DND-41 (cell line): Measurements from ENCODE around the gene CELSR1.

Source experiments
- EZH2 ChIP-seq: IDR thresholded peaks from 3 replicates; pipeline ENCODE4 v1.6.1; 2012; ENCODE audit warnings: borderline replicate concordance, low read depth, mild to moderate bottlenecking, moderate library complexity, low read length, inconsistent platforms; ENCODE audit not compliant: severe bottlenecking
- TF ChIP-seq, protein P1 (sequence below): IDR thresholded peaks from 2 replicates; pipeline ENCODE4 v1.5.1; 2012; ENCODE audit warnings: borderline replicate concordance, low read length, moderate library complexity, mild to moderate bottlenecking; ENCODE audit not compliant: poor library complexity, severe bottlenecking; ENCODE audit errors: extremely low read depth

DNA sequence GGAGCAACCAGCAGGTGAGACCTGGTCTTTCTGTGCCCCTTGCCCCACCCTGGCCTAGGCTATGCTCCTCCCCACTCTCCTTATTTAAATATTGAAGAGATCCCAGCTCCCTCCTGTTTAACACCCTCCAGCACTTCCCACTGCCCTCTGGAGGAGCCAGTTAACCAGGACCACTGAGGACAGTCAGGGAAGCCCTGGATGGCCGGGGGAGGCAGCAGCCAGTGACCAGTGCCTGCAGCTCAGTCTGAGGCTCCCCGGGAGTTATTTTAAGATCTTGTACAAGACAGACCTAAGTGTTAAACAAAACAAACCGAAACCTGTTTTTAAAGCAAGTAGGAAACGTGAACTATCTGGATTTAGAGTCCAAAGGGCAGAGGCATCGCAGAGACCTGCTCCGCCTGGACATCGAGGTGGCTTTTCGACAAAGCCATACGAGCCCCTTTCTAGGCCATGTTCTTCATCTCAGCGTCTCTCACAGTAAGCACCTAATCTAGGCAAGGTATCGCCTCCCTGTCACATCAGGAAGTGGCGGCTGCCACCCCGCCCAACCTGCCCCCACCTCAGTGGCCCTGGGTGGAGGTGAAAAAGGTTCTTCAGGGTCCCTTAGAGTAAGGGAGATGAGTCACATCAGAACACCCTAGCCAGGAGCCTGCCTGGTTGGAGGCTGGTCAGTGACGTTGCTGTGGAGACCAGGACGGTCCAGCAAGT lies 166.7 kb downstream of the CELSR1 start:
- TF ChIP-seq, protein P1, sequence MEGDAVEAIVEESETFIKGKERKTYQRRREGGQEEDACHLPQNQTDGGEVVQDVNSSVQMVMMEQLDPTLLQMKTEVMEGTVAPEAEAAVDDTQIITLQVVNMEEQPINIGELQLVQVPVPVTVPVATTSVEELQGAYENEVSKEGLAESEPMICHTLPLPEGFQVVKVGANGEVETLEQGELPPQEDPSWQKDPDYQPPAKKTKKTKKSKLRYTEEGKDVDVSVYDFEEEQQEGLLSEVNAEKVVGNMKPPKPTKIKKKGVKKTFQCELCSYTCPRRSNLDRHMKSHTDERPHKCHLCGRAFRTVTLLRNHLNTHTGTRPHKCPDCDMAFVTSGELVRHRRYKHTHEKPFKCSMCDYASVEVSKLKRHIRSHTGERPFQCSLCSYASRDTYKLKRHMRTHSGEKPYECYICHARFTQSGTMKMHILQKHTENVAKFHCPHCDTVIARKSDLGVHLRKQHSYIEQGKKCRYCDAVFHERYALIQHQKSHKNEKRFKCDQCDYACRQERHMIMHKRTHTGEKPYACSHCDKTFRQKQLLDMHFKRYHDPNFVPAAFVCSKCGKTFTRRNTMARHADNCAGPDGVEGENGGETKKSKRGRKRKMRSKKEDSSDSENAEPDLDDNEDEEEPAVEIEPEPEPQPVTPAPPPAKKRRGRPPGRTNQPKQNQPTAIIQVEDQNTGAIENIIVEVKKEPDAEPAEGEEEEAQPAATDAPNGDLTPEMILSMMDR: no peak
- no peak for TF ChIP-seq EZH2
